Panc1 (cell line): ENCODE results near the gene PILRA. TPM values are rescaled to one million over a fixed set of nuclear protein-coding genes. Genes with fewer than 3 reads are reported as not detected.
A peak's percentile ranks its signal among the peaks of the same experiment; 100 is the strongest.

Experiments used
- ATAC-seq: fragments of 200-7000 bp; cut with Tn5 transposase; 2 replicates; pipeline ENCODE4 v1.9.1; 2020; ENCODE audit warnings: mild to moderate bottlenecking, moderate library complexity
- BruUV-seq: library from RNA; stranded (reverse); fragments of 400-500 nt; replicated peaks from 2 replicates; lab custom pipeline; 2021; lab: Mats Ljungman, UMichigan
- CTCF ChIA-PET: fragments of 300-600 bp; sonication (Branson Sonifier 250); formaldehyde crosslinking; loops from one replicate; lab custom pipeline; 2022; ENCODE audit warnings: antibody characterized with exemption; lab: Charles Lee
- POLR2A ChIA-PET: fragments of 300-600 bp; sonication (Branson Sonifier 250); formaldehyde crosslinking; loops from one replicate; lab custom pipeline; 2022; ENCODE audit warnings: antibody characterized with exemption; lab: Charles Lee
- DNase-seq: peaks from one replicate; pipeline ENCODE4 v3.0.0-alpha.2; 2010; ENCODE audit warnings: low read depth, low spot score
- H3K27ac ChIP-seq: 2 replicates; pipeline ENCODE4 v1.5.1; 2011; ENCODE audit warnings: mild to moderate bottlenecking, low read length, inconsistent platforms
- H3K27me3 ChIP-seq: fragments of 200-500 bp; sonication (Bioruptor generic); 2 replicates; pipeline ENCODE4 v1.6.0; 2014; ENCODE audit warnings: low read length, inconsistent platforms; ENCODE audit not compliant: control insufficient read depth, insufficient read depth
- H3K36me3 ChIP-seq: fragments of 200-500 bp; sonication (Bioruptor generic); 2 replicates; pipeline ENCODE4 v1.5.1; 2014; ENCODE audit warnings: inconsistent platforms, mild to moderate bottlenecking, low read length, moderate library complexity; ENCODE audit not compliant: control insufficient read depth, insufficient read depth
- H3K4me1 ChIP-seq: 2 replicates; pipeline ENCODE4 v1.5.1; 2011; ENCODE audit warnings: inconsistent platforms, mild to moderate bottlenecking, low read length, moderate library complexity; ENCODE audit not compliant: control insufficient read depth, insufficient read depth
- H3K4me3 ChIP-seq, 2 experiments: 2 replicates each; pipeline ENCODE4 v1.5.1; 2011 to 2012; ENCODE audit warnings: low read depth in 2 of 2, low read length in 2 of 2, mild to moderate bottlenecking in 2 of 2, inconsistent platforms in 1 of 2, moderate library complexity in 1 of 2
- H3K9me3 ChIP-seq: fragments of 200-500 bp; sonication (Bioruptor generic); 2 replicates; pipeline ENCODE4 v1.5.1; 2014; ENCODE audit warnings: low read depth, mild to moderate bottlenecking, inconsistent platforms, low read length, moderate library complexity; ENCODE audit not compliant: control insufficient read depth, insufficient read depth
- POLR2AphosphoS5 ChIP-seq: IDR thresholded peaks from 2 replicates; pipeline ENCODE4 v1.6.1; 2012; ENCODE audit warnings: mild to moderate bottlenecking, low read depth, low read length, moderate library complexity
- SIN3A ChIP-seq: IDR thresholded peaks from 2 replicates; pipeline ENCODE4 v1.6.1; 2012; ENCODE audit warnings: low read depth, mild to moderate bottlenecking, low read length, moderate library complexity, borderline replicate concordance; ENCODE audit not compliant: insufficient read depth
- TCF7L2 ChIP-seq: IDR thresholded peaks from 2 replicates; pipeline ENCODE4 v1.6.1; 2011; ENCODE audit warnings: mild to moderate bottlenecking, low read depth, low read length, inconsistent platforms
- in situ Hi-C: cut with HindIII; loops from 2 replicates; pipeline ENCODE4 v1.10.0; 2016; ENCODE audit warnings: low sequenced_read_pairs, low pct_unique_long_range_greater_than_20kb
- intact Hi-C: fragments of 100-400 bp; cut with micrococcal nuclease; formaldehyde crosslinking; loops from one replicate; pipeline ENCODE4 v1.10.0; 2022; ENCODE audit not compliant: unreplicated experiment
- total RNA-seq: library from RNA; stranded (reverse); gene quantifications from one replicate; pipeline ENCODE4 v1.2.1, GENCODE V29; 2021; ENCODE audit not compliant: unreplicated experiment
- TF ChIP-seq, protein P1 (sequence below): fragments of 450-650 bp; IDR thresholded peaks from 2 replicates; pipeline ENCODE4 v1.5.1; 2017; ENCODE audit warnings: mild to moderate bottlenecking
- TF ChIP-seq, protein P2 (sequence below), 2 experiments: IDR thresholded peaks; 2 replicates each; pipeline ENCODE4 v1.6.1; 2011 to 2012; ENCODE audit warnings: low read depth in 2 of 2, control low read depth in 1 of 2, low read length in 1 of 2, mild to moderate bottlenecking in 1 of 2, moderate library complexity in 1 of 2; ENCODE audit not compliant: insufficient read depth in 1 of 2

The PILRA gene
- total RNA-seq, 1 experiment from 2014 or later = 4.8 TPM

DNA sequence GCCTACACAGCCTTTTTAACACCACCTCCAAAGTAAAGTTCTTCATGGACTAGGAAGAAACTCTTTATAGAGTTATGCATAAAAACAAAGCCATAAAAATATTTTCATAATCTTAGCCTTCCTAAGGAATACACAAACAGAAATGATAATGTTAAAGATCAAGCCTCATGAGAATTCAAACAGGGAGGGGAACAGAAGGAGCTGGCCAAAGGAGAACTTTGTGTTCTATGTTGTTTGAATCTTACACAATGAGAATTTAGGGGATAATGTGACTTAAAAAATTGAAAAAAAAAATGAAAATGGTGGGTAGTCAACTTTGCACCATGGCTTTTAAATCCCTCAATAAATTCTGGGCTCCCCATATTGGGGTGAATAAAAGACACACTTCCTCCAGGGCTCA, 24.5 kb upstream of the PILRA start:
- ChIA-PET POLR2A (no interaction called here), CTCF (no interaction called here)
- no TSS peak for BruUV-seq
- ATAC-seq = no peak
- Histone ChIP-seq H3K27me3 (no peaks in the 10 kb centered on the region), H3K36me3 (peaks cover 38% of the 10 kb centered on the region), H3K9me3 (no peaks in the 10 kb centered on the region), H3K4me3 (no peak overlapping the region), H3K4me1 (peaks cover 6% of the 10 kb centered on the region), H3K27ac (no peak overlapping the region)
- in situ Hi-C loops = no loop called here
- no peak for DNase-seq
- intact Hi-C loops = no loop called here
- TF ChIP-seq TCF7L2 (no peak), SIN3A (no peak), POLR2AphosphoS5 (no peak)
- TF ChIP-seq, protein P1, sequence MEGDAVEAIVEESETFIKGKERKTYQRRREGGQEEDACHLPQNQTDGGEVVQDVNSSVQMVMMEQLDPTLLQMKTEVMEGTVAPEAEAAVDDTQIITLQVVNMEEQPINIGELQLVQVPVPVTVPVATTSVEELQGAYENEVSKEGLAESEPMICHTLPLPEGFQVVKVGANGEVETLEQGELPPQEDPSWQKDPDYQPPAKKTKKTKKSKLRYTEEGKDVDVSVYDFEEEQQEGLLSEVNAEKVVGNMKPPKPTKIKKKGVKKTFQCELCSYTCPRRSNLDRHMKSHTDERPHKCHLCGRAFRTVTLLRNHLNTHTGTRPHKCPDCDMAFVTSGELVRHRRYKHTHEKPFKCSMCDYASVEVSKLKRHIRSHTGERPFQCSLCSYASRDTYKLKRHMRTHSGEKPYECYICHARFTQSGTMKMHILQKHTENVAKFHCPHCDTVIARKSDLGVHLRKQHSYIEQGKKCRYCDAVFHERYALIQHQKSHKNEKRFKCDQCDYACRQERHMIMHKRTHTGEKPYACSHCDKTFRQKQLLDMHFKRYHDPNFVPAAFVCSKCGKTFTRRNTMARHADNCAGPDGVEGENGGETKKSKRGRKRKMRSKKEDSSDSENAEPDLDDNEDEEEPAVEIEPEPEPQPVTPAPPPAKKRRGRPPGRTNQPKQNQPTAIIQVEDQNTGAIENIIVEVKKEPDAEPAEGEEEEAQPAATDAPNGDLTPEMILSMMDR = no peak
- TF ChIP-seq, protein P2, sequence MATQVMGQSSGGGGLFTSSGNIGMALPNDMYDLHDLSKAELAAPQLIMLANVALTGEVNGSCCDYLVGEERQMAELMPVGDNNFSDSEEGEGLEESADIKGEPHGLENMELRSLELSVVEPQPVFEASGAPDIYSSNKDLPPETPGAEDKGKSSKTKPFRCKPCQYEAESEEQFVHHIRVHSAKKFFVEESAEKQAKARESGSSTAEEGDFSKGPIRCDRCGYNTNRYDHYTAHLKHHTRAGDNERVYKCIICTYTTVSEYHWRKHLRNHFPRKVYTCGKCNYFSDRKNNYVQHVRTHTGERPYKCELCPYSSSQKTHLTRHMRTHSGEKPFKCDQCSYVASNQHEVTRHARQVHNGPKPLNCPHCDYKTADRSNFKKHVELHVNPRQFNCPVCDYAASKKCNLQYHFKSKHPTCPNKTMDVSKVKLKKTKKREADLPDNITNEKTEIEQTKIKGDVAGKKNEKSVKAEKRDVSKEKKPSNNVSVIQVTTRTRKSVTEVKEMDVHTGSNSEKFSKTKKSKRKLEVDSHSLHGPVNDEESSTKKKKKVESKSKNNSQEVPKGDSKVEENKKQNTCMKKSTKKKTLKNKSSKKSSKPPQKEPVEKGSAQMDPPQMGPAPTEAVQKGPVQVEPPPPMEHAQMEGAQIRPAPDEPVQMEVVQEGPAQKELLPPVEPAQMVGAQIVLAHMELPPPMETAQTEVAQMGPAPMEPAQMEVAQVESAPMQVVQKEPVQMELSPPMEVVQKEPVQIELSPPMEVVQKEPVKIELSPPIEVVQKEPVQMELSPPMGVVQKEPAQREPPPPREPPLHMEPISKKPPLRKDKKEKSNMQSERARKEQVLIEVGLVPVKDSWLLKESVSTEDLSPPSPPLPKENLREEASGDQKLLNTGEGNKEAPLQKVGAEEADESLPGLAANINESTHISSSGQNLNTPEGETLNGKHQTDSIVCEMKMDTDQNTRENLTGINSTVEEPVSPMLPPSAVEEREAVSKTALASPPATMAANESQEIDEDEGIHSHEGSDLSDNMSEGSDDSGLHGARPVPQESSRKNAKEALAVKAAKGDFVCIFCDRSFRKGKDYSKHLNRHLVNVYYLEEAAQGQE (IDR thresholded peaks at IDR 0.05; ENCODE audit: insufficient read depth in 1 of 2, low read depth in 2 of 2, low read length in 1 of 2) = no peak

DNA sequence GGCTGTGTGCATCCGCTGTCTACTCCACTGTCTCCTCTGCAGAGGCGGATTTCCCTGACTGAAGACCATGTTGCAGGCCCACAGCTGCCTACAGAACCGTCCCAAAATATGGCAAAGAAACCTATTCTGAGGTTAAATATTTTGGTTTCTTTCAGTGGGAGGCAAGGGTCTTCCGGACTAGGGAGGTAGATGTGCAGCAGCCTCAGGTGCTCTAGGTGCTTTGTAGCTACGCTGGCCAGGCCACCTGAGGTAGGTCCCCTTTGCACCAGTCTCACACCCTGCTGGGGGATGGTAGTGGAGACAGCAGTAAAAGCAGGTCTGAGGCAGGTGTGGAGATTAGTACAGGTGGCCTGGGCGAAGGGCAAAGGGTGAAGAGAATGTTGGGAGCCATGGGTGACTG, 23.5 kb upstream of the PILRA start:
- BruUV-seq = no TSS peak
- no peaks in the 10 kb centered on the region for H3K9me3 ChIP-seq
- peaks cover 37% of the 10 kb centered on the region for H3K36me3 ChIP-seq
- no peaks in the 10 kb centered on the region for H3K27me3 ChIP-seq
- peaks cover 2% of the 10 kb centered on the region for H3K4me1 ChIP-seq
- CTCF ChIA-PET = no interaction called here
- POLR2A ChIA-PET = no interaction called here
- no peak for DNase-seq
- intact Hi-C loops = no loop called here
- in situ Hi-C loops = no loop called here
- ATAC-seq = no peak
- H3K4me3 ChIP-seq = no peak overlapping the region
- TF ChIP-seq POLR2AphosphoS5 (peak; percentile 25; the same call in 1 of the 2 replicates), TCF7L2 (no peak)
- TF ChIP-seq, protein P2 (IDR thresholded peaks at IDR 0.05; ENCODE audit: insufficient read depth in 1 of 2, low read depth in 2 of 2, low read length in 1 of 2) = no peak
- H3K27ac ChIP-seq = no peak overlapping the region
